Fibroblast of gingiva (primary cell): ENCODE measurements around the gene ASPHD2.
A peak's percentile ranks its signal among the peaks of the same experiment; 100 is the strongest.
"Not testable (repeated sequence)": the region's sequence is repeated elsewhere in the genome, so short reads cannot be mapped to it uniquely, and the experiment has no call there.

ENCODE experiments used
- DNase-seq: peaks from one replicate; pipeline ENCODE4 v3.0.0-alpha.2; 2011; ENCODE audit warnings: low read depth

ASPHD2 gene, protein sequence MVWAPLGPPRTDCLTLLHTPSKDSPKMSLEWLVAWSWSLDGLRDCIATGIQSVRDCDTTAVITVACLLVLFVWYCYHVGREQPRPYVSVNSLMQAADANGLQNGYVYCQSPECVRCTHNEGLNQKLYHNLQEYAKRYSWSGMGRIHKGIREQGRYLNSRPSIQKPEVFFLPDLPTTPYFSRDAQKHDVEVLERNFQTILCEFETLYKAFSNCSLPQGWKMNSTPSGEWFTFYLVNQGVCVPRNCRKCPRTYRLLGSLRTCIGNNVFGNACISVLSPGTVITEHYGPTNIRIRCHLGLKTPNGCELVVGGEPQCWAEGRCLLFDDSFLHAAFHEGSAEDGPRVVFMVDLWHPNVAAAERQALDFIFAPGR

GRCh38 chr22:26428515-26429457 lies at the start of gene ASPHD2:
TSS of gene ASPHD2 (plus strand) at chr22:26429260. CDS start at chr22:26433616, 4,356 bp downstream.
- peak; percentile 53 for DNase-seq

GRCh38 chr22:26380072-26380830 lies 48.8 kb upstream of the ASPHD2 start:
- no peak for DNase-seq

DNA sequence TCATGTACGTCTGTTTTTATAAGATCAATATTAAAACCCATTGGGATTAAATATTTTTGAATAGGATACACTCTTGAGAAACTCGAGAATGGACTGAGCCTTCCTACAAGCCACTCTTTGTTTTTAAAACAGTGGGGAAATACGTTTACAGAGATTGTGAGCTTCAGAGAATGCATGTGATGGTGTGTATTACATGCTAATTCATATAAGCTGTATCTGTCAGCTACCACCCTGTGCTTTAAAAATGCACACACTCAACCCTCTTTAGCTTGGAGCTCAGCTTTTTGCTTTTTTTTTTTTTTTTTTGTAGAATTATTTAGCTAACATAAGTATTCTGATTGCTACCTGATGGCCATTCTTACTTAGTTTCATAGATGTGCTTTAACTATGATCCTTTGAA lies 46.3 kb upstream of the ASPHD2 start:
- no peak for DNase-seq

DNA sequence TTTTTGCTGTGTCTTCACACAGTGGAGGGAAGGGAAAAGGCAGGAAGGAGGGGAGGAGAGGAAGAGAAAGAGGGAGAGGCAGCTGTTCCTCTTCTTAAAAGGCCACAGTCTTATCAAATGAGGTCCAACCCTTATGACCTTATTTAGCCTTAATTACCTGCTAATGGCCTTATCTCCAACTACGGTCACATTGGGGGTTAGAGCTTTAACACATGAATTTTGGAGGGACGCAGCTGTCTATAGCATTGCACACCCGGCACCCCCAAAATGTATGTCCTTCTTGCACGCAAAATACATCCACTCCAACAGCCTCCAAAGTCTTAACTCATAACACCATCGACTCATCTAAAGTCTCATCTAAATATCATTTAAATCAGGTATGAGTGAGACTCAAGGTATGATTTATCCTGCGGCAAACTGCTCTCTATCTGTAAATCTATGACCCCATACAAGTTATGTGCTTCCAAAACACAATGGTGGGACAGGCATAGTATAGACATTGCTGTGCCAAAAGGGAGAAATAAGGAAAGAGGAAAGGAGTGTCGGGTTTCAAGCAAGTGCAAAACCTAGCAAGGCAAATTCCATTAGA lies 45.0 kb upstream of the ASPHD2 start:
- no peak for DNase-seq

DNA sequence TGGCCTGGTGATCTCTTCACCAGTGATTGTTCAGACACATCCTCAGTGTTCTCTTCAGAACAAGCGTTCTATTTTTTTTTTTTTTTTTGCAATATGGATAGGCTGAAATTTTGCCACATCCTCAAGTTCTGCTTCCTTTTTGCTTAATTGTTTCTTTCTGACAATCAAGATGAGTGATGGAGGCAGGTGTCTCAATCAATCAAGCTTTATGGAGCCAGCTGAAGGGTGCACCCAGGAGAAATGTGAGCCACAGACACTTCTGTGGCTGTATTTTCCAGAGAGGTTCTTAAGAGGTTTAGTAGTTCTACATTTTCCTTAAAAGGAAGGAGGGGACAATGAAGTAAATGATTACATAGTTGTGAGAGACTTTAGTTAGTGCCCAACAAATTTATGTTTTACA lies 43.9 kb upstream of the ASPHD2 start:
- DNase-seq = no peak

GRCh38 chr22:26389125-26389524 lies 39.9 kb upstream of the ASPHD2 start:
- DNase-seq = no peak

DNA sequence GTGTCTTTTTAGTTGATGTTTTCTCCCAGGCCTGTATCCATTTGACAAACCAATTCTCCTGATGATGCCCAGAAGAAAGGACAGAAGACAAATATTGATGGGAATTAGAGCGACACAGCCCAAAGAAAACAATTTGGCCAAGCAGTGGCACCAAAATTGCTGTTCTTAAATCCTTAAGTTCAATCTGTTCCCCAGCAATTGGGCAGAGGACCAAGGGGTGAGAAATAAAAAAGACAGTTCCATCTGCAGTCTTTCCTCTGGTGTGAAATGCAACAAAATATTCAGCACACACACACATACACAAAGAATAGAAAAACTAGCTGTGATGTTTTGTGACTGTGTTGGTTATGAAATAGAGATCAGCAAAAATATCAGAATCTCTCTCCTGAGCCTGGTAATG lies 38.0 kb upstream of the ASPHD2 start:
- DNase-seq = no peak

DNA sequence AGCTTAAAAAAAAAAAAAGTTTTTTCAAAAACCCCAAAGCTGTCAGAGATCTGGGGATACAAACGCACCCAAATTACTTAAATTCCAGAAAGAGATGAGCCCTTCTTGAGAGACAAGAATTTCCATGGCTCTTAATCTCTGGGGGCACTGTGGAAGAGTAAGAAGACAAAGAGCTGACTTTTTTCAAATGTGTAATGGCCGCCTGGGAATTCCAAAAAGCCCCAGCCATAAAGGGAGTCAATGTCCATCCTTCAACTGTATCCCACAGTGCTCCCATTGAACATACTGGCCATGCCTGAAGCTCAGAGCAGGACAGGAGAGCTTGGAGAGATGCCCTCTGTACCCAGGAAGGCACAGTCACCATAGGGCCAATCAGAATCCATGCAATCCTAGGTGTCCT lies 37.4 kb upstream of the ASPHD2 start:
- no peak for DNase-seq

DNA sequence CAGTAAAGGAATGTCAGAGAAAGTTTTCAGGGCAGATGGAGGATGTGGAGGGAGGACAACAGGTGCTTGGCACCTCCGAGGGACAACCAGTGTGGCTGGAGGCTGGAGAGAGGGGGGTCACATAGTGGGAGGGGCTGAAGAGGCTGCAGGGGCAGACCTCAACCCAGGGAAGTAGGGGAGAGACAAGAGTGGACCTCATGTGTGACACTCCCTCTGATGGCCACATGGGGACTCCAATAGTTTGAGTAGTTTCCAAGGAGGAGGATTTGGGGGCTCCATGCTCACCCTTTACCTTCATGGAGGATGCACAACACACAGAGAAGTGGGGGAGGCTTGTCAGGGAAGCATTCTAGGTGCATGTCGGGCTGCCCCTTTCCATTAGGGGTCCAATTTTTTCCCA lies 35.1 kb upstream of the ASPHD2 start:
- no peak for DNase-seq

DNA sequence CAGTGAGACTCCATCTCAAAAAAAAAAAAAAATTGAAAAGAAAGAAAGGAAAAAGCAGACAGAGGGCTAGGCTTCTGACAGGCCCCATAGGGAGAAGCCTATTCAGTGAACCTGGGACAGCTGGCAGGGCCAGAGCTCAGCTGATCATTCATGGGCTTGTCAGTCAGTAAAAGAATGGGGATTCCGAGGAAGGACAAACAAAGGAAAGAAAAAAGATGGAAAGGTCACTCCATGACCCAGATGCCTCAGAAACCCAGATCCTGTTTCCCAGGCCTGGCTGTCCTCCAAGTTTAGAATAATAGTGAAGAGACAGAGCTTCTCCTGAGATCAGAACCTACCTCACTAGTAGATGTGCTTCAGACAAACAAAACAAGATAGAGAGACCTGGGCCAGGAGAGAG lies 34.3 kb upstream of the ASPHD2 start:
- no peak for DNase-seq

- no peak for DNase-seq
Measured at GRCh38 chr22:26395926-26396325, 33.1 kb upstream of the ASPHD2 start.

DNA sequence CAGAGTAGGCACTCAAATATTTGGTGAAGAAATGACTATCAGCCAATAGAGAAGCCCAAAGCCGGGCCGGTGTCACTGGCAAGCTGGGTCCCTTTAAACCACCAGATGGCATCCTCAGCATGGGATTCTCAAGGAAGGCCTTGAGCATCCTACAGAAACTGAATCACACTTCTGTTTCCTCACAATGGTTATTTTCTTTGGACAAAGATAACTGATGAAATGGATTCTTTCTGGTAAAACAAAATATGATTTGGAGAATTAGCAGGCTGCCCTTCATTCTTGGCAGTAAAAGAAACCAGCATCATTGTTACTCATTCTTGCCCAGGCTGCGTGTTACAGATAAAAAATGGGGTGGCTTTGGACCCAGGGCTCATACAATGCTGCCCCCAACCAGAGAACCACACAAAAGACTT lies 30.3 kb upstream of the ASPHD2 start:
- peak; percentile 80 for DNase-seq

- DNase-seq = no peak
Measured at GRCh38 chr22:26399289-26399688, 29.8 kb upstream of the ASPHD2 start.

DNA sequence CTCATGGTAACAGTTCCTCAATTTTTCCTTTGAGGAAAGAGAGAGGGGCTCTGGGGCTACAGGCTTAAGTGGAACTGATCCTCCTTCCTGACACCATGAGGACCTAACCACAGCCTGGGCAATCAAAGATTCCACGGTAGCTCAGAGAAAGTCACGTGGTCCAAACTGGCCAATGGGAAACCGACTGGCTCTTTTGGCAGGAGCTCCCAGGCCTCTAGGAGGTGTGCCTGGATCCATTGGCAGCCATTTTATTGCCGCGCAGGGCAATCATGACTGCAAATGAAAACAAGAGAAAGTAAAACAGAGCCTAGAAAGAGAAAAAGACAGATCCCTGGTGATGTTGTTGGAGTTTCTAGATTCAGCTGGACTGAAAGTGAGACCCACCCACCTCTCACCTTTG lies 27.3 kb upstream of the ASPHD2 start:
- no peak for DNase-seq

GRCh38 chr22:26404851-26405421 lies 24.1 kb upstream of the ASPHD2 start:
- no peak for DNase-seq

GRCh38 chr22:26406118-26406517 lies 22.9 kb upstream of the ASPHD2 start:
- DNase-seq = peak; percentile 5

DNA sequence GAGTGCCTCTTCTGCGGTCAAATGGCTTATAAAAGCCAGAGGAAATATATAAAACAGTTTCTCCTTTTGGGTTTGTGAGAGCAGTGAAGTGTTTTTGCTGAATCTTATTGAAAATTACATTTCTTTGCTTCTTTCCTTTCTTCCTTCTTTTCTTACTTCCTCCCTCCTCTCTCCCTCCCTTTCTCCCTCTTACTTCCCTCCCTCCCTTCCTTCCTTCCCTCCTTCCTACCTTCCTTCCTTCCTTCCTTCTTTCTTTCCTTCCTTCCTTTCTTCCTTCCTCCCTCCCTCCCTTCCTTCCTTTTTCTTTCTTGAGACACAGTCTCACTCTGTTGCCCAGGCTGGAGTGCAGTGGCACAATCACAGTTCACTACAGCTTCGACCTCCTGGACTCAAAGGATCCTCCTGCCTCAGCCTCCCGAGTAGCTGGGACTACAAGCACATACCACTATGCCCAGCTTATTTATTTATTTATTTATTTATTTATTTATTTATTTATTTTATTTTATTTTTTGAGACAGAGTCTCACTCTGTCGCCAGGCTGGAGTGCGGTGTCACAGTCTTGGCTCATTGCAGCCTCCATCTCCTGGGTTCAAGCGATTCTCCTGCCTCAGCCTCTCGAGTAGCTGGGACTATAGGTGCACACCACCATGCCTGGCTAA lies 20.4 kb upstream of the ASPHD2 start:
- not testable (repeated sequence) for DNase-seq

- no peak for DNase-seq
Measured at GRCh38 chr22:26409719-26410335, 19.2 kb upstream of the ASPHD2 start.

DNA sequence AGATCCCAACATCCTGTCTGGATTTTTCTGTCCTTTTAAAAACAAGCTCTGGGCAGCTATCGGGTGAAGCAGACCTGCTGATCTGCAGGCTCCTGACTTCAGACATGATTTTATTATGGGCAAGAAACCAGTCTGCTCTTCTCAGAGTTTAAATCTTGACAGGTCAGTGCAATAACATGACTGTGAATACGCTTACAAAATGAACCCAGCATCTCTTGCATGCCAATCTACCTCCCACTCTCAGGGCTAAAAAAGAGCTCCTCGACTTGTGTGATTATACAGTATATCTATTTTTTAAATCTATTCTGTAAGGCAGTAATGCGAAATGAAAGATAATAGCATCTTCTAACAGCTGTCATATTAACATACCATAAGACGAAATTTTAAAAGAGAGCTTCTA lies 18.7 kb upstream of the ASPHD2 start:
- DNase-seq = no peak

DNA sequence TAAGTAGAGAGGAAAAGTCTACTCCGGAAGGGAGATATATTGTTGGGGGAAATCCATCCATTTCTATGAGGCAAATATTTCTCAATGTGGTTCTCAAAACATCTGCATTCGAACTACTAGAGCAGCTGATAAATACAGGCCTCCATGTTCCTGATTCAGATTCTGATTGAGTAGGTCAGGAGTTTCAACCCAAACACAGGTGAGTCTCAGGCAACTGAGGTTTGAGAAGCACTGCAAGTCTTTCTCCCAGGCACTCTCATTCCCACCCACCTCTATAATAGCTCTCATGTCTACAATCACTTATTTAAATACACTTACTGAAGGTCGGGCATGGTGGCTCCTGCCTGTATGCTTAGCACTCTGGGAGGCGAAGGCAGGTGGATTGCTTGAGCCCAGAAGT lies 14.7 kb upstream of the ASPHD2 start:
- no peak for DNase-seq

DNA sequence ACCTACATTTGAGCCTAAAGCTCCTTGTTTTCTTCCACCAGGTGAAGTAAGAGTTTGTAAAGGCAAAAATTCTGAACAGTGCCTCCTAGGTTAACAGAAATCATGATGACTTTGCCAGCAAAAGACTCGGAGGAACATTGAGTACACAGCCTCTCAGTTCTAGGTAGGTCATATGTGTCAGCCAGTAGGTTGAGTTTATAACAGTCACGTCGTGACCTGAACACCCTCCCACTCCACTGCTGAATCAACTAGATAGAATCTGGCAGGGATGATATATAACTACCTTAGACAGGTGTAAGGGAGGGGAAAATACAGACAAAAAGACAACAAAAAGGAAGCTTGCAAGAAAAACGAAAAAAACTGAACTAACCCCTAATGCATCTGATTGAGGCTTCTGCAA lies 12.8 kb upstream of the ASPHD2 start:
- DNase-seq = no peak
